ENCODE results near the gene HFE.
"Not testable (repeated sequence)": the region's sequence is repeated elsewhere in the genome, so short reads cannot be mapped to it uniquely, and the experiment has no call there.

Gene HFE

DNA sequence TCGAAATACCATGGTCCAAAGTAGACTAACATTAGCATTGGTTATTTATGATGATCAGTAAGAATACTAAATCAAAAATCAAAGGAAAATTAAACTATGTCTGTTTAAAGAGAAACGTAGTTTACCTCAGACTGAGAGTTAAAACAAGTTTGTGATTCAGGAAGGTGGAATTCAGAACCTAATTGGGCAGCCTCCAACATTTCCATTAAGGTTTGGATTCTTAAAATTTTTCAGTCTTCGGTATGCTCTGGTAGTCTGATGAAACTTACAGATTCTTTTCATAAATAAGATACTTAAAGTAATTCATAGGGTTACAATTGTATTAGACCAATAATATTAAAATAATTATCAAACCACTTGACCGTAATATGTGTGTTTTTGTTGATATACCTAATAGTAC, 18.6 kb downstream of the HFE start:
- DNase-seq = no peak

DNA sequence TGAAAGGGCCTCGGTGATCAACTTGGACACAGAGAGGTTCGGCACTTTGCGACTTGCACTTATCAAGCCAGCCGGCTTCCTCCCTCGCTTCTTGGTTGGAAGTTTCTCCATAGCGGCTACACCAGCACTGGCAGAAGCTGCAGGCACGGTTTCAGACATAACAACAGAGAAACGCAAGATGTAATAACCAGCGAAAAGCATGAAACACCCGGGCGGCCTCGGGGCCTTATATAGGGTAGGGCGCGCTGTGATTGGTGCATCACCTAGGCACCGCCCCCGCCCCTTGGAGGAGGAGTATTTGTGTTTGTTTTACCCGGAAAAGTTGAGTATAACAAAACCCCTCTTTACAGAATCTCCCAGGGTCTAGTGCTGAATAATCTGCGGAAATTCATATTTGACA, 20.7 kb downstream of the HFE start:
- no peak for DNase-seq

DNA sequence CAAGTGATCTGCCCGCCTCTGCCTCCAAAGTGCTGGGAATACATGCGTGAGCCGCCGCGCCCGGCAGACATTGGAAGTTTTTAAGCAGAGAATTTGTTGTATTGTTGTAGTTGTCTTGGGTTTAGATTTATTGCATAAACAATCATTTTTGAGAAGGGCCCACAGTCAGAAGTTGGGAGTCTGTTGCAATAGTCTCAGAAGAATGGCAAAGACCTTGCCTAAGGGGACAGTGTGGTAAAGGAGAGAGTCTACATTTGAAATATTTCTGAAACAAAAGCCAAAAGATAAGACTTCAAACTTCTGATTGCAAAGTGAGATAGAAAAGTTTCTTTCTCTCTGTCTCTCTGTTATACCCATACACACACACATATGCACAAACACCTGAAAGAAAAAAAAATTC, 22.5 kb downstream of the HFE start:
- no peak for DNase-seq

DNA sequence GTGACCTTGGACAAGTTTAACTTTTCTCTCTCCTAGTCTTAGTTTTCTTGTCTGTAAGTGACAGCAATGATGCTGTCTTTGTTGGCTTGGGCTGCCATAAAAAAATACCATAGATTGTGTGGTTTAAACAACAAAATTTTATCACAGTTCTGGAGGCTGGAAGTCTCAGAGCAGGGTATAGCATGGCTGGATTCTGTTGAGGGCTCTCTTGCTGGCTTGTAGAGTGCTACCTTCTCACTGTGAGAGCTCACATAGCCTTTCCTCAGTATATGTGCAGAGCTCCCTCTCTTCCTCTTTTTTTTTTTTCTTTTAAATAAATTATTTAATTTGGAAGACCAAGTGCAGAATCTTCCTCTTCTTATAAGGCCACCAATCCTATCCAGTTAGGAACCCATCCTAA, 26.3 kb downstream of the HFE start:
- DNase-seq = no peak

DNA sequence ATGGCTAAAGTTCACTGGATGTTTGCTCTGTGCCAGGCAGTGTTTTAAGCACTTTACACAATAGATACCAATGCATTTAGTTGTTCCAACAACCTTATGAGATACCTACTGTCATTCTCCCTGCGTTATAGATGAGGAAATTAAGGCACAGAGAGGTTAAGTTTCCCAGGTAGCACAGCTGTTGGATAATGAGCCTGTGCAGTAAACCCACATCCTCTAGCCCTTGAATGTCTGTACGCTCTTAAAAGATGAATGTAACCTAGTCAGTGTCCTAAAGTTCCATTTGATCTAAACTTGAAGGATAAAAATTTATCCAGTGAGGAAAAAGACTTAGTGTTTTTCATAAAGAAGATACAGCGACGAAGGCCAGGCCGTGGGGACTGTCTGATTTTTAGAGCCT, 28.0 kb downstream of the HFE start:
- DNase-seq = no peak

DNA sequence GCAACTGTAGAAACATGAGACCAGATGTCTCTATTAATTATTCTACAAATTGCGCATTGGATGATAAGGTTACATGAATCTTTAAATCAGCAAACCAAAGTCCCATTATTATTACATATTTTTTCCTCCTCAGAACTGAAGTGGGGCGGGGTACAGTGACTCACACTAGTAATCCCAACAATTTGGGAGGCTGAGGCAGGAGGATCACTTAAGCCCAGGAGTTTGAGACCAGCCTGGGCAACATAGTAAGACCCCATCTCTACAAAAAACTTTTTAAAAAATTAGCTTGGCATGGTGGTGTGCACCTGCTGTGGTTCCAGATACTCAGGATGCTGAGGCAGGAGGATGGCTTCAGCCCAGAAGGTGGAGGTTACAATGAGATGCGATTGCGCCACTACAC, 29.0 kb downstream of the HFE start:
- no peak for DNase-seq

DNA sequence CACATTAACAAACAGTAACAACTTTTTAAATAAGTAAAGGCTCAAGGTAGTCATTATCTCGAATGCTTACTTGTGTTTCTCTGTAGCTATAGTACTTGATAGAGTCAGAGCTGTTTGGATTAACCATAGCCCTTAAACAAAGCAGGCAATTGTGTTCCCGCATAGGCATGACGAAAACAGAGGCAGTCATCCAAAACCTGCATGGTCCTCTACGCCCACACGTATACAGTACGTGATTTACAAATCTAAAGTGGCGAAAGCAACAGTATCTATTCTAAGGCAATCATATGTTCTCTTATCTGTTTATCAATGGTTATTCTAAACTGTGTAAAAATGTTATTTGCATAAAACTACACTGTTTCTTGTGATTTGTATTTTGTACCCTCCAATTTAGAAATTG, 31.8 kb downstream of the HFE start:
- DNase-seq = peak in 23 of 58 donors; percentile 1 to 76 (median 17)

DNA sequence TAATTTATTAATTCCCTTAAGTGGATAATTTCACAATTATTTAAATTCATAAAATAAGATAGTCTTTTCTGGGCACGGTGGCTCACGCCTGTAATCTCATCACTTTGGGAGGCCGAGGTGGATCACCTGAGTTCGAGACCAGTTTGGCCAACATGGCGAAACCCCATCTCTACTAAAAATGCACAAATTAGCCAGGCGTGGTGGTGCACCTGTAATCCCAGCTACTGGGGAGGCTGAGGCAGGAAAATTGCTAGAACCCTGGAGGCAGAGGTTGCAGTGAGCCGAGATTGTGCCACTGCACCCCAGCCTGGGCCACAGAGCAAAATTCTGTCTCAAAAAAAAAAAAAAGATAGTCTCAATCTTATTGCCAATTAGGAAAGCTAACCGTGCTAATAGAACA, 32.9 kb downstream of the HFE start:
- DNase-seq = not testable (repeated sequence)

DNA sequence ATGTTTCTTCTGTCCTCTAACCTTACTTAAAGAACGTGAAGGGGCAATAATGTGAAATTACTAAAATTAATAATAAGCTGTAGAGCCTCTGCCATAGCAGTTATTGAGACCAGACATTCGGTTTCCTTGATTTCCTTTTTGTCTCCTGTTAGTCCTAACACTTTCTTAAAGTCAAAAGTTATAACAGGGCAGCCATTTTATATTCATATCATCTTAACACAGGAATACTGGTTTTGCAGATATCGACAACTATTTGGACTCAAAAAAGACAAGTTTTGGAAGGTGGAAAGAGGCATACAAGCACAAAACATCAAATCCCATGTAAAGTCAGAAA, 33.5 kb downstream of the HFE start:
- no peak for DNase-seq

DNA sequence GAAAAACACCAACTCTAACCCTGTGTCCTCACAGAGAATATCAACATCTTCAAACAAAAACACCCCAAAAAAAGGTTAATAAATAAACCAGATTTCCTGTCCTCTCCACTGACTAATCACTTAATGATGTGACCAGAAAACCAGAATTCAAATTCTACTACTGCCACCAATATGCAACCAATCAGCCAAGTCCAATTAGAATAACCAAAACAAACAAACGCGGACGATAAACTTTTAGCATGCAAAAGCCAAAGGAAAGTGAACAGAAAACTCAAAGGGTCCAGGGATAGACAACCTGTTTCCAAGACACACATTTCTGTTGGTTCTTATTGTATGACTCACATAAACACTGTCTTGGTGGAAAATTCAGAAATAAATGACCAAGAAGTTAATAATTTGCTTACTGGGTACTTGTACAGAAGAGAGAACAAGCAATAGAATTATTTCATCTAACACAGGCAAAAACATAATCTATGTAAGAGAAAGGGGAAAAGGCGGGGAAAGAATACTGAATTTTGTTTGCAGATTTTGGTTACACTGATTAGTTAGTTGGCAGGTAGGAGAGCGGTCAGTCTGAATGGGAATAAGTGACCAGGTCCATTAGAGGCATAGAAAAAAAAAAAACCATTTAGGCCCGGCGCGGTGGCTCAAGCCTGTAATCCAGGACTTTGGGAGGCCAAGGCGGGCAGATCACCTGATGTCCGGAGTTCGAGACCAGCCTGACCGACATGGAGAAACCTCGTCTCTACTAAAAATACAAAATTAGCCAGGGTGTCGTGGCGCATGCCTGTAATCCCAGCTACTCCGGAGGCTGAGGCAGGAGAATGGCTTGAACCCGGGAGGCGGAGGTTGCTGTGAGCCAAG, 34.1 kb downstream of the HFE start:
- DNase-seq = no peak

DNA sequence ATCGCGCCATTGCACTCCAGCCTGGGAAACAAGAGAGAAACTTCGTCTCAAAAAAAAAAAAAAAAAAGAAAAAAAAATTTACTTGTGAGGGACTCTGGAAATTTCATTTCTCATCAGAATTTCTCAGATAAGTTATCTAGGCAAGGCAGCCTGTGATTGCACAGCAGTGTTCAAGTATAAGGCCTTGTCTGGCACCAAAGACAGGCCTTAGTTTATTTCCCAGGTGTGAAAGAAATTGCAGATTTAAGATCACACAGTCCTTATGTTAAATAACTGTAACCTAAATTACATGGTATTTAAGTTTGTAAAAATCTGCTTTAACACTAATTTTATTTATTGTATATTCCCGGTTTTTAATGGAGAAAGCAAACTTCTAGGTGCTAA, 34.8 kb downstream of the HFE start:
- DNase-seq = no peak

DNA sequence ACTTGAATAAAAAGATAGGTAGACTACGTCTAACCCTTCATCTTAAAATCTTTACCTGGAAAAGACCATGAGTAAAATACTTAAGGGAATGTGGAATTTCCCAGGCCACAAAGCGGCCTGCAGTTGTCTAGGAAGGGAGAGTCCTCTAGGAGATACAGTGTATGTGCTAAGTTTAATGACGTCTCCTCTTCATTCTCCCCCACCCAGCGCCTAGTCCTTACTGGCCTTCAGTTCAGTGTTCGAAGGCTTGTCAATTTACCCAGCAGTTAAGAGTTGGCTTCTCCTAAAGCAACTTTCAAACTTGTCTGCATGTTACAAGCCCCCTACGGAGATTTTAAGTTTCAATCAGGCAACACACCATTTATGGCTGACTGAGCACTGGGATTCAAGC, 35.2 kb downstream of the HFE start:
- DNase-seq = no peak

DNA sequence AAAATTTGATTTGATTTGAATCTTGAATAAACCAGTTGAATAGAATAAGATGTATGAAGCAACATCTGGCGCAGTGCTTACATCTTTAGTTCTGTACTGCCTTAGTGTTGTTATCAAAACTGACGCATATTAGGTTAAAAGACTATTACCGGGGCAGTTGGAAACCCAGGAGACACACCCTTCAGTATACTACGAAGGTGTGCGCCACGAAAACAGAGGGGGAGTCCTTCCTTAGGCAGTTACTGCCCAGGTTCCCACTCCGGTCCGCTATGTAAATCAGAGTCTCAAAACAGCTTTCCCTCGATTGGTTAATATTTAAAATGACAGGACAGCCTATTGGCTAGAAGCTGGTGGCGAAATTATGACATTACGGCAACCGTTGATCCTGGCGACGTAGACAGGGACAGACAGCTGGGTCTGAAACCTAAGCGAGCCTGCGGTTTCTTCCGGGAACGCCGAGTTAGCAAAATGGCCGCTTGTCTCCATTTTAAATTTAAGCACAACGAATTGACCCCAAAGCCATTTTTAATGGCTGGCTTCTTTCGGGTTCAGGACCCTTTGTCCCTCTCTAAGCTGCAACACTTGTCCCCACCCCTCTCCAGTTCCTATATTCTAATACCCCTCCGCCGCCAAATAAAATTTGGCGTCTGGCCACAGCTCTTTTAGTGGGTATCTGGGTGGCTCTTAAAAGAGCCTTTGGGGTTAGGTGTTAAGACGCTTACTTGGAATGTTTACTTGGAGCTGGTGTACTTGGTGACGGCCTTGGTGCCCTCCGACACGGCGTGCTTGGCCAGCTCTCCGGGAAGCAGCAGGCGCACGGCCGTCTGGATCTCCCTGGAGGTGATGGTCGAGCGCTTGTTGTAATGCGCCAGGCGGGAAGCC, 35.8 kb downstream of the HFE start:
- DNase-seq = peak; percentile 35 to 97 (median 88)

DNA sequence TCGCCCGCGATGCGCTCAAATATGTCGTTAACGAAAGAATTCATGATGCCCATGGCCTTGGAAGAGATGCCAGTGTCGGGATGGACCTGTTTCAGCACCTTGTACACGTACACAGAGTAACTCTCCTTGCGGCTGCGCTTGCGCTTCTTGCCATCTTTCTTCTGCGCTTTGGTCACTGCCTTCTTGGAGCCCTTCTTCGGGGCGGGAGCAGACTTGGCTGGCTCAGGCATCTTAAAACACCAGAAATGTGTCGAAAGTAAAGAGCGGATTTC, 36.4 kb downstream of the HFE start:
- DNase-seq = peak in 30 of 58 donors; percentile 22 to 90 (median 72)

DNA sequence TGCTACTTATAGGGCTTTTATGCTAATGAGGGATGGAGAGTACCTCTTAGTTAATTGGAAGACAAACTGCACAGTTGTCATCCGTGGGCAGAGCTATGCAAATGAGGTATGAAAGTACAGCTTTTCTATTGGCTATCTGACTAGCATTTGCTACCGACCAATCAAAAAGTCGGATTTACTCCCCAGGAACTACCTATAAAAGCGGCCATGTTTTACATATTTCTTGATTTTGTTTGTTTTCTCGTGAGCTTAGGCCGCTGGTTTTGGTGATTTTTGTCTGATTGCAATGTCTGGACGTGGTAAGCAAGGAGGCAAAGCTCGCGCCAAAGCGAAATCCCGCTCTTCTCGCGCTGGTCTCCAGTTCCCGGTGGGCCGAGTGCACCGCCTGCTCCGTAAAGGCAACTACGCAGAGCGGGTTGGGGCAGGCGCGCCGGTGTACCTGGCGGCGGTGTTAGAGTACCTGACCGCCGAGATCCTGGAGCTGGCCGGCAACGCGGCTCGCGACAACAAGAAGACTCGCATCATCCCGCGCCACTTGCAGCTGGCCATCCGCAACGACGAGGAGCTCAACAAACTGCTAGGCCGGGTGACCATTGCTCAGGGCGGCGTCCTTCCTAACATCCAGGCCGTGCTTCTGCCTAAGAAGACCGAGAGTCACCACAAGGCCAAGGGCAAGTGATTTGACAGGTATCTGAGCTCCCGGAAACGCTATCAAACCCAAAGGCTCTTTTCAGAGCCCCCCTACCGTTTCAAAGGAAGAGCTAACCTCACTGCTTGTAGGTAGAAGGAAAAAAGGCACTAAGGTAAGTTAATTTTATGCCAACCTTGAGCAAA, 36.9 kb downstream of the HFE start:
- peak in 57 of 58 donors; percentile 21 to 97 (median 79) for DNase-seq

DNA sequence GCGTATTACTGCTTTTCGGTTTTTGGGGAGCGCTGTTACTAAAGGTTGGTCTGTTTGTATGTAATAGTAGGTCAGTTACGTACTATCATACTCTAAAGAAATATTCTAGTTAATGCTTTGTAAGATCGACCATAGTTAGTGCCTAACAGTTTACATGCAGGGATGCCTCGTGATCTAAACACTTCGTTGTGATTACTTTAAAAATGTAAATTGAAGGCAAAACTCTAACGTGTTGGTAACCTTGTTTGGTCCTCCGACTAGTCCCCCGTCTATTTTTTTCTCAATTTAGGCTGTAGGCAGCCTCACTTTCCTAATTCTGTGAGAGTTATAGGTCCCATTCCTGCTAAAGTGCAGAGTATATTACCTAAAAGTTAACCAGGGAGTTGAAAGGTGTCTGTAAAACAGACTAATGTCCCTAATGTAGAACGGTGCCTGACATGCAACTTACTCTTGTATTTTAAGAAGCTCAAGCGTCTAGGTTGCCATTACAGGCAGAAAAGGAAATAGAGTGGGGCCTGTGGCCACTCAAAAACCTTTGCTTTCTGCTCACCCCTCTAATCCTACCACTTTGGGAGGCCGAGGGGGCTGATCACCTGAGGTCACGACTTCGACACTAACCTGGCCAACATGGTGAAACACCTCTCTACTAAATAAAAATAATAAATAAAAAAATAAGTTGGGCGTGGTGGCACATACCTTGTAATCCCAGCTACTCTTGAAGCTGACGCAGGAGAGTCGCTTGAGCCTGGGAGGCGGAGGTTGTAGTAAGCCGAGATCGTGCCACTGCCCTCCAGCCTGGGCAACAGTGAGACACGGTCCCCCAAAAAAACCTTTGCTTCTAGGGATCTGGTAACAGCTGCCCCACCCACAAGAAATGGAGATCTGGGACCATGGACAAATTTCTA, 37.8 kb downstream of the HFE start:
- DNase-seq = peak in 4 of 58 donors; percentile 23 to 43 (median 32)

DNA sequence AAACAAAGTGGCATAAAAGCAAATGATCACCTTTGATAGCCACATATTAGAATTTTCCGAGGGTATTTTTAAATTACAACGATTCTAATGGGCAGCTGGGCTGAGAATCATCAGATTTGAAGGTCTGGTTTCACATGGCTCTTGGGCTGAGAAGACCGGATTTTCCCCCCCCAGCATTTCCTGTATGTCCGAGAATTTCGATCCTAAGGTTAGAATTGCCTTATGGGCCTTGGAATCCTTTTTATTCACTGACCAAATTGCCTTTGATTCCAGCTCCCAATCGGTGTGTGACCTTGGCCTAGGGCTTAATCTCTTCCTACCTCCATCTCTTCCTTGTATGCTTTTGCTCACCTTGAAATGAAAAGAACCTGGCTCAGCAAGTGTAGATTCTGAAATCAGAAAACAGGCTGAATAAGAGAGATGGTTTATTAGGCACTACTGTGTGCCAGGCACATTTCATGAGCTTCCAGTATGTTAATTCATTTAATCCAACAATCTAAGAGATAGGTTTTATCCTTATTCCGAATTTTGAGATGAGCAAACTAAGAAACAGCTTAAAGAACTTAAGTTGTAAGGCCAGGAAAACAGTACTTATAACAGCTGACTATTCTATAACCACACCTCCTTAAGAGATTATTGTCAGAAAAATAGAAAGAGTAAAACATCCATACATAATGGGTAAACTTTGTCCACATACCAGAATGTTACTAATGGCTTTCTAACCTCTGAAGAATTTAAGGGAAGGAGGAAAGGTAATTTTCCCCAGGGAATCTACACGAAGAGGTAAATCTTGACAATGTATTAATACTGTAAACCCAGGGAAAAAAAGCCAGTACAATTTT, 39.4 kb downstream of the HFE start:
- no peak for DNase-seq

DNA sequence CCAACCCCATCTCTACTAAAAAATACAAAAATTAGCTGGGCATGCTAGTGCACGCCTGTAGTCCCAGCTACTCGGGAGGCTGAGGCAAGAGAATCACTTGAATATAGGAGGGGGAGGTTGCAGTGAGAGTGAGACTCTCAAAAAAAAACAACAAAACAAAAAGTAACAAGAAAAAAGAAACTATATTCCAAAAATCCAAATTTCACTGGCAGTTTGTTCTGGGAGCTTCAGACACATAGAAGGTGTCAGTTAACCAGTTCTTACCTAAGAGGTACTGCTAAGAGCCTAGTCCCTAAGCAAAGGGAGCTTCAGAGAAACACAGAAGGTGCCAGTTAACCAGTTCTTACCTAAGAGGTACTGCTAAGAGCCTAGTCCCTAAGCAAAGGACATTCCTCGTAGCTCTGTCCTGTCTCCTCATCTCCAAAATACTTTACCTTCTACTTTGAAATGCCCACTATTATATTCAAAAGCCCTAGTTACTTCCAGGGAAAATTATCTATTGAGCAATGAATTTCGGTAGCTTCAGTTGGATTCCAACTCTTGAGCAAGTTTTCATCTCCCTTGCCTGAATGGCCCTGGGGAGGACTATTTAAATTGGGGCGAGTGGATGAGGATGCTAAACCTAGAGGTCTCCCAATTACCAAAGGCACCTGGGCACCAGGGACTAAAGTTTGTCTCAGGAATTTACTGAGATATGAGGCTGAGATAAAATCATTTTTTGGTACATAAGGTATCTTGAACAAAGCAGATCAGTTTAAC, 41.0 kb downstream of the HFE start:
- no peak for DNase-seq

DNA sequence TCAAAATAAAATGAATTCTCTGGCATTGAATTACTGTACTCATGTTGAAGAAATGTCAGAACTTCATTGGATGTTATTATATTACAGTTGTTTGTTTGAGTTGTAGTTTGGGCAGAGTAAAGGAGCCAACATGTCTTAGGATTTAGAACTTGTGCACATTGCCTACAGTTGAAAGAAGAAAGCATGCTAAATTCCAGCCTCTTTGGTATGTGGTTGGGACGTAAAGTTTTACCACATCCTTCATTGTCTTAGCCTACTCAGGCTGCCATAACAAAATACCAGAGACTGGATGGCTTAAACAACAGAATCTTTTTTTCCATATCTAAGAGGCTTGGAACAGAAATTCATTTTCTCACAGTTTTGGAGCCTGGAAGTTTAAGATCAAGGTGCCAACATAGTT, 42.4 kb downstream of the HFE start:
- DNase-seq = peak in 1 of 58 donors; percentile 7
